HL-60 (cell line): Measurements from ENCODE around the gene PLCH2.

Experiments
- DNase-seq, 2 experiments: peaks; one replicate each; pipeline ENCODE4 v3.0.0-alpha.2; 2010 to 2020; ENCODE audit warnings: low read depth in 1 of 2, low spot score in 1 of 2
- H3K27ac ChIP-seq: fragments of 250-450 bp; sonication (Bioruptor Pico); replicated peaks from 2 replicates; pipeline ENCODE4 v1.5.1; 2020; ENCODE audit warnings: mild to moderate bottlenecking, moderate library complexity
- H3K27me3 ChIP-seq: fragments of 250-450 bp; sonication (Bioruptor Pico); 2 replicates; pipeline ENCODE4 v1.5.1; 2021; ENCODE audit warnings: mild to moderate bottlenecking, moderate library complexity; ENCODE audit not compliant: insufficient read depth, poor library complexity, severe bottlenecking
- H3K4me3 ChIP-seq: replicated peaks from 2 replicates; pipeline ENCODE4 v1.5.1; 2011; ENCODE audit warnings: mild to moderate bottlenecking, control low read depth, low read length; ENCODE audit not compliant: insufficient read depth
- GABPA ChIP-seq: IDR thresholded peaks from 2 replicates; pipeline ENCODE4 v1.6.1; 2012; ENCODE audit warnings: low read depth
- POLR2AphosphoS5 ChIP-seq: IDR thresholded peaks from 2 replicates; pipeline ENCODE4 v1.6.1; 2012; ENCODE audit warnings: low read depth
- SPI1 ChIP-seq: IDR thresholded peaks from 2 replicates; pipeline ENCODE4 v1.6.1; 2012; ENCODE audit warnings: low read depth, mild to moderate bottlenecking, borderline replicate concordance
- TF ChIP-seq, protein P1 (sequence below): IDR thresholded peaks from 2 replicates; pipeline ENCODE4 v1.6.1; 2012; ENCODE audit warnings: low read depth; ENCODE audit not compliant: insufficient replicate concordance
- TF ChIP-seq, protein P2 (sequence below): IDR thresholded peaks from one replicate; pipeline ENCODE4 v1.5.1; 2011; ENCODE audit warnings: low read length, control low read depth, inconsistent platforms; ENCODE audit not compliant: insufficient read depth

PLCH2 gene

GRCh38 chr1:2535455-2535854 is 59.4 kb downstream of the PLCH2 start:
- H3K27ac ChIP-seq = no peak overlapping the region

GRCh38 chr1:2535981-2536380 is 59.9 kb downstream of the PLCH2 start:
- TF ChIP-seq GABPA (no peak), POLR2AphosphoS5 (no peak), SPI1 (no peak)
- TF ChIP-seq, protein P1, sequence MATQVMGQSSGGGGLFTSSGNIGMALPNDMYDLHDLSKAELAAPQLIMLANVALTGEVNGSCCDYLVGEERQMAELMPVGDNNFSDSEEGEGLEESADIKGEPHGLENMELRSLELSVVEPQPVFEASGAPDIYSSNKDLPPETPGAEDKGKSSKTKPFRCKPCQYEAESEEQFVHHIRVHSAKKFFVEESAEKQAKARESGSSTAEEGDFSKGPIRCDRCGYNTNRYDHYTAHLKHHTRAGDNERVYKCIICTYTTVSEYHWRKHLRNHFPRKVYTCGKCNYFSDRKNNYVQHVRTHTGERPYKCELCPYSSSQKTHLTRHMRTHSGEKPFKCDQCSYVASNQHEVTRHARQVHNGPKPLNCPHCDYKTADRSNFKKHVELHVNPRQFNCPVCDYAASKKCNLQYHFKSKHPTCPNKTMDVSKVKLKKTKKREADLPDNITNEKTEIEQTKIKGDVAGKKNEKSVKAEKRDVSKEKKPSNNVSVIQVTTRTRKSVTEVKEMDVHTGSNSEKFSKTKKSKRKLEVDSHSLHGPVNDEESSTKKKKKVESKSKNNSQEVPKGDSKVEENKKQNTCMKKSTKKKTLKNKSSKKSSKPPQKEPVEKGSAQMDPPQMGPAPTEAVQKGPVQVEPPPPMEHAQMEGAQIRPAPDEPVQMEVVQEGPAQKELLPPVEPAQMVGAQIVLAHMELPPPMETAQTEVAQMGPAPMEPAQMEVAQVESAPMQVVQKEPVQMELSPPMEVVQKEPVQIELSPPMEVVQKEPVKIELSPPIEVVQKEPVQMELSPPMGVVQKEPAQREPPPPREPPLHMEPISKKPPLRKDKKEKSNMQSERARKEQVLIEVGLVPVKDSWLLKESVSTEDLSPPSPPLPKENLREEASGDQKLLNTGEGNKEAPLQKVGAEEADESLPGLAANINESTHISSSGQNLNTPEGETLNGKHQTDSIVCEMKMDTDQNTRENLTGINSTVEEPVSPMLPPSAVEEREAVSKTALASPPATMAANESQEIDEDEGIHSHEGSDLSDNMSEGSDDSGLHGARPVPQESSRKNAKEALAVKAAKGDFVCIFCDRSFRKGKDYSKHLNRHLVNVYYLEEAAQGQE = no peak
- TF ChIP-seq, protein P2, sequence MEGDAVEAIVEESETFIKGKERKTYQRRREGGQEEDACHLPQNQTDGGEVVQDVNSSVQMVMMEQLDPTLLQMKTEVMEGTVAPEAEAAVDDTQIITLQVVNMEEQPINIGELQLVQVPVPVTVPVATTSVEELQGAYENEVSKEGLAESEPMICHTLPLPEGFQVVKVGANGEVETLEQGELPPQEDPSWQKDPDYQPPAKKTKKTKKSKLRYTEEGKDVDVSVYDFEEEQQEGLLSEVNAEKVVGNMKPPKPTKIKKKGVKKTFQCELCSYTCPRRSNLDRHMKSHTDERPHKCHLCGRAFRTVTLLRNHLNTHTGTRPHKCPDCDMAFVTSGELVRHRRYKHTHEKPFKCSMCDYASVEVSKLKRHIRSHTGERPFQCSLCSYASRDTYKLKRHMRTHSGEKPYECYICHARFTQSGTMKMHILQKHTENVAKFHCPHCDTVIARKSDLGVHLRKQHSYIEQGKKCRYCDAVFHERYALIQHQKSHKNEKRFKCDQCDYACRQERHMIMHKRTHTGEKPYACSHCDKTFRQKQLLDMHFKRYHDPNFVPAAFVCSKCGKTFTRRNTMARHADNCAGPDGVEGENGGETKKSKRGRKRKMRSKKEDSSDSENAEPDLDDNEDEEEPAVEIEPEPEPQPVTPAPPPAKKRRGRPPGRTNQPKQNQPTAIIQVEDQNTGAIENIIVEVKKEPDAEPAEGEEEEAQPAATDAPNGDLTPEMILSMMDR = no peak
- no peak for DNase-seq
- Histone ChIP-seq H3K27me3 (peaks cover 42% of the 10 kb centered on the region), H3K27ac (no peak overlapping the region), H3K4me3 (no peak overlapping the region)

More at GRCh38 chr1:2535455-2535854, 59.4 kb downstream of the PLCH2 start:
- Histone ChIP-seq H3K27me3 (peaks cover 47% of the 10 kb centered on the region), H3K4me3 (no peak overlapping the region)
- TF ChIP-seq POLR2AphosphoS5 (no peak), SPI1 (no peak), GABPA (no peak)
- TF ChIP-seq, protein P2 = no peak
- TF ChIP-seq, protein P1 = no peak
- no peak for DNase-seq

GRCh38 chr1:2537784-2538115 is 61.7 kb downstream of the PLCH2 start:
- no peak for DNase-seq
- TF ChIP-seq SPI1 = no peak
- Histone ChIP-seq H3K4me3 (no peak overlapping the region), H3K27ac (no peak overlapping the region), H3K27me3 (peaks cover 32% of the 10 kb centered on the region)

DNA sequence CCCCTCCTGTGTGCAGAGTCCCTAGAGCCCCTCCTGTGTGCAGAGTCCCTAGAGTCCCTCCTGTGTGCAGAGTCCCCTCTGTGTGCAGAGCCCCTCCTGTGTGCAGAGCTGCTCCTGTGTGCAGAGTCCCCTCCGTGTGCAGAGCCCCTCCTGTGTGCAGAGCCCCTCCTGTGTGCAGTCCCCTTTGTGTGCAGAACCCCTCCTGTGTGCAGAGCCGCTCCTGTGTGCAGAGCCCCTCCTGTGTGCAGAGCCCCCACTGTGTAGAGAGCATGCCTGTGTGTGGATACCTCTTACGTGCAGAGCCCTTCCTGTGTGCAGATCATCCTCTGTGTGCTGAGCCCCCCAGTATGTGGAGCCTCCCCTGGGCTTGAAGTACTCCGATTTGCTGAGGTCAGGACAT is 62.3 kb downstream of the PLCH2 start:
- peaks cover 26% of the 10 kb centered on the region for H3K27me3 ChIP-seq
- no peak overlapping the region for H3K4me3 ChIP-seq
- TF ChIP-seq, protein P2 = no peak
- DNase-seq = no peak
- H3K27ac ChIP-seq = no peak overlapping the region
